ENCODE data around the gene GNPDA1.

- peak; percentile 26; the same call in 1 of the 2 replicates for TF ChIP-seq CTCF (conservative IDR thresholded peaks at IDR 0.05; ENCODE audit: low read depth, low read length)
- no peak for TF ChIP-seq EZH2 (IDR thresholded peaks at IDR 0.05; ENCODE audit: borderline replicate concordance, low read depth, low read length, poor library complexity, severe bottlenecking)
Measured at GRCh38 chr5:142059304-142059940, 46.6 kb upstream of the GNPDA1 start.
